K562 (cell line): Measurements from ENCODE around the gene HS3ST3A1. TPM values are rescaled to one million over a fixed set of nuclear protein-coding genes. Genes with fewer than 3 reads are reported as not detected.

Experiments used
- ARID2 ChIP-seq: fragments of 450-650 bp; IDR thresholded peaks from 2 replicates; pipeline ENCODE4 v1.6.1; 2017; ENCODE audit warnings: antibody characterized with exemption, mild to moderate bottlenecking
- CBX2 ChIP-seq: fragments of 200-600 bp; sonication (generic); IDR thresholded peaks from one replicate; pipeline ENCODE4 v1.6.1; 2012; ENCODE audit warnings: mild to moderate bottlenecking, low read length, inconsistent platforms; ENCODE audit not compliant: insufficient read depth, poor library complexity, severe bottlenecking
- ELK1 ChIP-seq: sonication (generic); formaldehyde crosslinking; IDR thresholded peaks from 2 replicates; pipeline ENCODE4 v1.8.1; 2022; ENCODE audit warnings: missing genetic modification reagents
- HNRNPUL1 ChIP-seq: fragments of 200-400 bp; formaldehyde crosslinking; IDR thresholded peaks from 2 replicates; pipeline ENCODE4 v1.6.1; 2017; ENCODE audit warnings: low read length
- L3MBTL2 ChIP-seq: fragments of 450-650 bp; IDR thresholded peaks from 2 replicates; pipeline ENCODE4 v1.6.1; 2016; ENCODE audit warnings: mild to moderate bottlenecking, moderate library complexity
- PHTF2 ChIP-seq: fragments of 250-450 bp; sonication (Bioruptor Pico); IDR thresholded peaks from 2 replicates; pipeline ENCODE4 v1.5.0; 2021; ENCODE audit warnings: mild to moderate bottlenecking
- POLR3G ChIP-seq: IDR thresholded peaks from 2 replicates; pipeline ENCODE4 v1.6.1; 2011; ENCODE audit not compliant: insufficient read length, insufficient replicate concordance; ENCODE audit errors: extremely low read depth
- RBM15 ChIP-seq: fragments of 200-400 bp; formaldehyde crosslinking; IDR thresholded peaks from 2 replicates; pipeline ENCODE4 v1.6.1; 2018; ENCODE audit warnings: mild to moderate bottlenecking, low read length, moderate library complexity; ENCODE audit not compliant: insufficient read depth
- RERE ChIP-seq: sonication (generic); formaldehyde crosslinking; IDR thresholded peaks from 2 replicates; pipeline ENCODE4 v1.8.0; 2023; ENCODE audit warnings: missing genetic modification reagents, mild to moderate bottlenecking, borderline replicate concordance
- SETDB1 ChIP-seq: IDR thresholded peaks from one replicate; pipeline ENCODE4 v1.6.1; 2012; ENCODE audit warnings: low read length, control low read depth, inconsistent platforms
- ZNF696 ChIP-seq: fragments of 250-450 bp; sonication (Bioruptor Pico); conservative IDR thresholded peaks from 2 replicates; pipeline ENCODE4 v1.4.0; 2020; ENCODE audit warnings: mild to moderate bottlenecking, moderate library complexity
- polyA plus RNA-seq, 8 experiments: library from polyadenylated mRNA; depleted of rRNA in 4 of 8; stranded (reverse) in 5 of 8; unstranded in 3 of 8; fragments of >200 nt; fragmentation: Nextera tagmentation in 2 of 8; fragmentation: Illumina TruSeq in 1 of 8; extraction: Ambion mirVana in 2 of 8; extraction: Trizol in 1 of 8; gene quantifications; 2 replicates each; pipeline versions ENCODE4 v1.2.1 to v1.2.3, GENCODE V29; 2011 to 2014; ENCODE audit warnings: inconsistent platforms in 1 of 8, missing spikeins in 1 of 8
- total RNA-seq, 7 experiments: library from RNA; depleted of rRNA in 6 of 7; stranded (reverse); fragments of >200 nt in 6 of 7; fragmentation: Illumina TruSeq in 2 of 7; extraction: Trizol in 2 of 7; gene quantifications; 2 replicates each; pipeline versions ENCODE4 v1.2.1 to v1.2.3, GENCODE V29; 2011 to 2021; ENCODE audit warnings: low replicate concordance in 1 of 7
- TF ChIP-seq, protein P1 (sequence below): fragments of 250-450 bp; sonication (Bioruptor Pico); IDR thresholded peaks from 2 replicates; pipeline ENCODE4 v1.5.0; 2021; ENCODE audit warnings: mild to moderate bottlenecking, borderline replicate concordance
- TF ChIP-seq, protein P2 (sequence below): fragments of 250-450 bp; sonication (Bioruptor Pico); IDR thresholded peaks from 2 replicates; pipeline ENCODE4 v1.8.0; 2022; ENCODE audit warnings: inconsistent platforms, mild to moderate bottlenecking, moderate library complexity, borderline replicate concordance
- TF ChIP-seq, protein P3 (sequence below): fragments of 250-450 bp; sonication (Bioruptor Pico); IDR thresholded peaks from 2 replicates; pipeline ENCODE4 v1.4.0; 2020; ENCODE audit warnings: mild to moderate bottlenecking, moderate library complexity, borderline replicate concordance

The HS3ST3A1 gene
- total and polyA plus RNA-seq, 9 of the 15 experiments (the other 6 are each of a cell fraction or from before 2014, with no cell fraction given) = 0.25 to 14.8 (median 2.3) TPM

- TF ChIP-seq, protein P1, sequence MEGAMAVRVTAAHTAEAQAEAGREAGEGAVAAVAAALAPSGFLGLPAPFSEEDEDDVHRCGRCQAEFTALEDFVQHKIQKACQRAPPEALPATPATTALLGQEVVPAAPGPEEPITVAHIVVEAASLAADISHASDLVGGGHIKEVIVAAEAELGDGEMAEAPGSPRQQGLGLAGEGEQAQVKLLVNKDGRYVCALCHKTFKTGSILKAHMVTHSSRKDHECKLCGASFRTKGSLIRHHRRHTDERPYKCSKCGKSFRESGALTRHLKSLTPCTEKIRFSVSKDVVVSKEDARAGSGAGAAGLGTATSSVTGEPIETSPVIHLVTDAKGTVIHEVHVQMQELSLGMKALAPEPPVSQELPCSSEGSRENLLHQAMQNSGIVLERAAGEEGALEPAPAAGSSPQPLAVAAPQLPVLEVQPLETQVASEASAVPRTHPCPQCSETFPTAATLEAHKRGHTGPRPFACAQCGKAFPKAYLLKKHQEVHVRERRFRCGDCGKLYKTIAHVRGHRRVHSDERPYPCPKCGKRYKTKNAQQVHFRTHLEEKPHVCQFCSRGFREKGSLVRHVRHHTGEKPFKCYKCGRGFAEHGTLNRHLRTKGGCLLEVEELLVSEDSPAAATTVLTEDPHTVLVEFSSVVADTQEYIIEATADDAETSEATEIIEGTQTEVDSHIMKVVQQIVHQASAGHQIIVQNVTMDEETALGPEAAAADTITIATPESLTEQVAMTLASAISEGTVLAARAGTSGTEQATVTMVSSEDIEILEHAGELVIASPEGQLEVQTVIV (CRISPR knock-in tag) = no peak
- TF ChIP-seq HNRNPUL1 (no peak), ARID2 (no peak), POLR3G (no peak), CBX2 (no peak), L3MBTL2 (peak; percentile 32; the same call in 1 of the 2 replicates), PHTF2 (CRISPR knock-in tag) (no peak), RBM15 (no peak), SETDB1 (no peak), RERE (CRISPR knock-in tag) (no peak), ZNF696 (CRISPR knock-in tag) (no peak), ELK1 (CRISPR knock-in tag) (no peak)
- TF ChIP-seq, protein P2, sequence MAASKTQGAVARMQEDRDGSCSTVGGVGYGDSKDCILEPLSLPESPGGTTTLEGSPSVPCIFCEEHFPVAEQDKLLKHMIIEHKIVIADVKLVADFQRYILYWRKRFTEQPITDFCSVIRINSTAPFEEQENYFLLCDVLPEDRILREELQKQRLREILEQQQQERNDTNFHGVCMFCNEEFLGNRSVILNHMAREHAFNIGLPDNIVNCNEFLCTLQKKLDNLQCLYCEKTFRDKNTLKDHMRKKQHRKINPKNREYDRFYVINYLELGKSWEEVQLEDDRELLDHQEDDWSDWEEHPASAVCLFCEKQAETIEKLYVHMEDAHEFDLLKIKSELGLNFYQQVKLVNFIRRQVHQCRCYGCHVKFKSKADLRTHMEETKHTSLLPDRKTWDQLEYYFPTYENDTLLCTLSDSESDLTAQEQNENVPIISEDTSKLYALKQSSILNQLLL = no peak
- TF ChIP-seq, protein P3, sequence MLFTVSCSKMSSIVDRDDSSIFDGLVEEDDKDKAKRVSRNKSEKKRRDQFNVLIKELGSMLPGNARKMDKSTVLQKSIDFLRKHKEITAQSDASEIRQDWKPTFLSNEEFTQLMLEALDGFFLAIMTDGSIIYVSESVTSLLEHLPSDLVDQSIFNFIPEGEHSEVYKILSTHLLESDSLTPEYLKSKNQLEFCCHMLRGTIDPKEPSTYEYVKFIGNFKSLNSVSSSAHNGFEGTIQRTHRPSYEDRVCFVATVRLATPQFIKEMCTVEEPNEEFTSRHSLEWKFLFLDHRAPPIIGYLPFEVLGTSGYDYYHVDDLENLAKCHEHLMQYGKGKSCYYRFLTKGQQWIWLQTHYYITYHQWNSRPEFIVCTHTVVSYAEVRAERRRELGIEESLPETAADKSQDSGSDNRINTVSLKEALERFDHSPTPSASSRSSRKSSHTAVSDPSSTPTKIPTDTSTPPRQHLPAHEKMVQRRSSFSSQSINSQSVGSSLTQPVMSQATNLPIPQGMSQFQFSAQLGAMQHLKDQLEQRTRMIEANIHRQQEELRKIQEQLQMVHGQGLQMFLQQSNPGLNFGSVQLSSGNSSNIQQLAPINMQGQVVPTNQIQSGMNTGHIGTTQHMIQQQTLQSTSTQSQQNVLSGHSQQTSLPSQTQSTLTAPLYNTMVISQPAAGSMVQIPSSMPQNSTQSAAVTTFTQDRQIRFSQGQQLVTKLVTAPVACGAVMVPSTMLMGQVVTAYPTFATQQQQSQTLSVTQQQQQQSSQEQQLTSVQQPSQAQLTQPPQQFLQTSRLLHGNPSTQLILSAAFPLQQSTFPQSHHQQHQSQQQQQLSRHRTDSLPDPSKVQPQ (CRISPR knock-in tag) = no peak
These were observed 88.7 kb downstream of the HS3ST3A1 start (continued) for GRCh38 chr17:13513039-13513405.
